AG04450 (cell line): ENCODE data around the gene HHLA2. TPM values are rescaled to one million over a fixed set of nuclear protein-coding genes. Genes with fewer than 3 reads are reported as not detected.
A peak's percentile ranks its signal among the peaks of the same experiment; 100 is the strongest.

Experiments used
- CTCF ChIA-PET: fragments of 300-600, 350-600 bp; formaldehyde crosslinking; extraction: SDS; loops from one replicate; lab custom pipeline; 2022; ENCODE audit warnings: antibody characterized with exemption, inconsistent platforms; lab: Charles Lee
- POLR2A ChIA-PET: fragments of 350-600 bp; formaldehyde crosslinking; extraction: SDS; loops from one replicate; lab custom pipeline; 2021; ENCODE audit warnings: antibody characterized with exemption, inconsistent platforms; lab: Yijun Ruan, JAX
- DNase-seq: peaks from one replicate; pipeline ENCODE4 v3.0.0-alpha.2; 2011; ENCODE audit warnings: low read depth, low spot score
- H3K27ac ChIP-seq: one replicate; pipeline ENCODE4 v1.5.1; 2012; ENCODE audit warnings: low read depth, low read length, control low read depth
- H3K27me3 ChIP-seq: one replicate; pipeline ENCODE4 v1.6.0; 2012; ENCODE audit warnings: low read length; ENCODE audit not compliant: control insufficient read depth, insufficient read depth
- H3K4me3 ChIP-seq: 2 replicates; pipeline ENCODE4 v1.5.1; 2011; ENCODE audit warnings: mild to moderate bottlenecking, low read depth, low read length, control low read depth
- H3K9me3 ChIP-seq: 2 replicates; pipeline ENCODE4 v1.5.1; 2012; ENCODE audit warnings: low read length; ENCODE audit not compliant: control insufficient read depth, insufficient read depth
- CTCF ChIP-seq: IDR thresholded peaks from 2 replicates; pipeline ENCODE4 v1.5.1; 2011; ENCODE audit warnings: low read depth, low read length, control low read depth, inconsistent platforms
- polyA plus RNA-seq: library from polyadenylated mRNA; depleted of rRNA; stranded (reverse); fragments of >200 nt; gene quantifications from 2 replicates; pipeline ENCODE4 v1.2.3, GENCODE V29; 2011

Gene HHLA2
- polyA plus RNA-seq, 1 experiment, result not detected

- H3K4me3 ChIP-seq, result no peak overlapping the region
- ChIA-PET CTCF (no interaction called here), POLR2A (no interaction called here)
- no peak overlapping the region for H3K27ac ChIP-seq
- no peak for TF ChIP-seq CTCF
- no peaks in the 10 kb centered on the region for H3K27me3 ChIP-seq
- H3K9me3 ChIP-seq, result no peaks in the 10 kb centered on the region
- no peak for DNase-seq
These were observed 87.0 kb downstream of the HHLA2 start for GRCh38 chr3:108383306-108383705.

DNA sequence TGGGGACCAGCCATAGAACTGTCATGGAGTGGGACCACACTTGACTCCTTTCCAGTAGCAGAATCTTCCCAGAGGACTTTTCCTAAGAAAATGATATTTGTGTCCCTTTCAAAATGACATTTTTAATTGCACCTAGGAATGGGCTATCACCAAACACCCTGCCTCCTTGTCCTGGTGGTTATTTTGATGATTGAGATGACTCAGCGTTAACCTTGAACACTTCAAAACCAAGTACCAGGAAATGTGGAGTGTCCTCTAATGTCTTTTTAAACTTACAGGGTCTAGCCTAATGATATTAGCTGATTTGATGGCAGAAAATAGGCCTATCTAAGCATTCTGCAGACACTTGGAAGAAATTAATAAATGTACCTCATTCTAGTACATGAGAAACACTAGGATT, 90.7 kb downstream of the HHLA2 start:
- DNase-seq, result no peak
- TF ChIP-seq CTCF, result no peak
- no peaks in the 10 kb centered on the region for H3K27me3 ChIP-seq
- no peak overlapping the region for H3K27ac ChIP-seq
- CTCF ChIA-PET, result no interaction called here
- no peak overlapping the region for H3K4me3 ChIP-seq
- no peaks in the 10 kb centered on the region for H3K9me3 ChIP-seq
- POLR2A ChIA-PET, result no interaction called here

DNA sequence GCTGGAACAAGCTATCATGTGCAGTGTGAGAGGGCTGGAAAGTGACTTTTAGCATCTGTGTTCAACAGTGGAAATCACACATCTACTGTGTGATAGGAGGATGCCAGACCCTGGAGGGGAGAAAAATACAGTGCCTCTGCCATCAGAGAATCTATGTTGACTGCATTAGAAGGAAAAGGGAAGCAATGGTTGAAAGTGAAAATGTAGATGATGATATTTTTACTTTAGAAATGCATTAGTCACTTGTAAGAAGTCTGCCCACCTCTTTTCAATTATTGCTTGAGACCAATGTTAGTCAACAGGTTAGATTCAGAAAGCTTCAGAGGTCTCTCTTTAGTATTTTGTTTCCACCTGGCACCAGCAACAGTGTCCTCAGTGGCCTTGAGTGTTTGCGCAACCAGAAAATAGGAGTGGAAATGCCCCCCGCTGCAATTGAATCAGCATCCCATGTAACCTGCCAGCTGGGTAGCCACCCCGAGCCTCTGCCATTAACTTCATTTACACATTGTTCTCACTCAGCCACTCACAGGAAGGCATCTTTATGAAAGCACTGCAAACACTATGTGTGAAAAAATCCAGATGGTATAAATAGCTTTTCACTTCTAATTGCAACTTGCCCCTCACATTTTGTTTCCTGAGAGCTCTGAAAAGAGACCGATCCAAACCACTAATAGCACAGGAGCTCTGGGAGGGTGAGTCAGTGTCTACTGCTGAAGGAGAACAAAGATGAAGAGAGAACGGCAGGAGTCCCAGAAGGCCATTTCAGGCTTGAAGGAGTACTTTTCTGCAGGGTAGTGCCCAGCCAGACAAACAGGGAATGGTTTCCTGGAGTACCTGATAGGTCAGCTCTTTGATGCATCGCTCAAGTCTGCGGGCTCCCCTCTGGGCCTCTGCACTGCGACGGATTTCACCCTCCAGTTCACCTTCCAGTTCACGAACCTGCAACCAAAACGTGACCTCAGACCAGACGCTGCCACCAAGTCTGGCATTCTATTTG, 92.1 kb downstream of the HHLA2 start:
- CTCF ChIA-PET, result no interaction called here
- no peak for TF ChIP-seq CTCF
- no peak for DNase-seq

GRCh38 chr3:108389372-108389771, 93.0 kb downstream of the HHLA2 start:
- TF ChIP-seq CTCF, result no peak
- Histone ChIP-seq H3K4me3 (no peak overlapping the region), H3K27me3 (no peaks in the 10 kb centered on the region), H3K9me3 (no peaks in the 10 kb centered on the region), H3K27ac (peak overlapping the region; percentile 33)
- ChIA-PET POLR2A (no interaction called here), CTCF (no interaction called here)
- DNase-seq, result no peak

More for the DNA sequence above, 92.1 kb downstream of the HHLA2 start:
- no peak overlapping the region for H3K27ac ChIP-seq
- POLR2A ChIA-PET, result no interaction called here
- H3K4me3 ChIP-seq, result no peak overlapping the region
- H3K9me3 ChIP-seq, result no peaks in the 10 kb centered on the region
- no peaks in the 10 kb centered on the region for H3K27me3 ChIP-seq
